ENCODE data around the gene KIZ.

DNA sequence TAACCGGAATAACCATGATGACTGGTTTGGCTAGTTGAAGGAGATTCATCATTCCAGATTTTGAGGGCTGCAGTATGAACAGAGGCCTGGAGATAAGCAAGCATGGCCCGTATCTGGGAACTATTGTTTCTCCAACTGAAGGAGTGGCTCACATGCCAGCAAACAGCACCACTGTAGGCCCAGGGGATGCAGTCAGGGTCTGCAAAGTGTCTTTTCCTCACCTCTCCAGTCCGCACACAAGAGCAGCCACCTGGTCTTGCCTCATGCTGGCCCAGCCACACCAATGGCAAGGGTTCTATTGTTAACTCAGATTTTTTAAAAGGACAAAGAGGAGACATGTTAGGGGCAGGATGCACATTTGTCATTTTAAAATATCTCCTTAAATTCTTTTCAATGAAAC lies 55.1 kb downstream of the KIZ start:
- TF ChIP-seq, protein P1, sequence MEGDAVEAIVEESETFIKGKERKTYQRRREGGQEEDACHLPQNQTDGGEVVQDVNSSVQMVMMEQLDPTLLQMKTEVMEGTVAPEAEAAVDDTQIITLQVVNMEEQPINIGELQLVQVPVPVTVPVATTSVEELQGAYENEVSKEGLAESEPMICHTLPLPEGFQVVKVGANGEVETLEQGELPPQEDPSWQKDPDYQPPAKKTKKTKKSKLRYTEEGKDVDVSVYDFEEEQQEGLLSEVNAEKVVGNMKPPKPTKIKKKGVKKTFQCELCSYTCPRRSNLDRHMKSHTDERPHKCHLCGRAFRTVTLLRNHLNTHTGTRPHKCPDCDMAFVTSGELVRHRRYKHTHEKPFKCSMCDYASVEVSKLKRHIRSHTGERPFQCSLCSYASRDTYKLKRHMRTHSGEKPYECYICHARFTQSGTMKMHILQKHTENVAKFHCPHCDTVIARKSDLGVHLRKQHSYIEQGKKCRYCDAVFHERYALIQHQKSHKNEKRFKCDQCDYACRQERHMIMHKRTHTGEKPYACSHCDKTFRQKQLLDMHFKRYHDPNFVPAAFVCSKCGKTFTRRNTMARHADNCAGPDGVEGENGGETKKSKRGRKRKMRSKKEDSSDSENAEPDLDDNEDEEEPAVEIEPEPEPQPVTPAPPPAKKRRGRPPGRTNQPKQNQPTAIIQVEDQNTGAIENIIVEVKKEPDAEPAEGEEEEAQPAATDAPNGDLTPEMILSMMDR (IDR thresholded peaks at IDR 0.05) = no peak
- TF ChIP-seq POLR2A (IDR thresholded peaks at IDR 0.05) = no peak
